ENCODE data around the gene HOXB9.

GRCh38 chr17:48615963-48616716, 10.0 kb downstream of the HOXB9 start:
- TF ChIP-seq CTCF (IDR thresholded peaks at IDR 0.05) (no peak), POLR2A (IDR thresholded peaks at IDR 0.05) (no peak)
